NCI-H2029 treated with DMSO at 0.1 percent for 48 hours (cell line): ENCODE data around the gene WNT2B.

ENCODE experiments used
- DNase-seq: peaks from one replicate; lab custom pipeline; 2025; lab: John Stamatoyannopoulos, UW

Gene WNT2B

DNA sequence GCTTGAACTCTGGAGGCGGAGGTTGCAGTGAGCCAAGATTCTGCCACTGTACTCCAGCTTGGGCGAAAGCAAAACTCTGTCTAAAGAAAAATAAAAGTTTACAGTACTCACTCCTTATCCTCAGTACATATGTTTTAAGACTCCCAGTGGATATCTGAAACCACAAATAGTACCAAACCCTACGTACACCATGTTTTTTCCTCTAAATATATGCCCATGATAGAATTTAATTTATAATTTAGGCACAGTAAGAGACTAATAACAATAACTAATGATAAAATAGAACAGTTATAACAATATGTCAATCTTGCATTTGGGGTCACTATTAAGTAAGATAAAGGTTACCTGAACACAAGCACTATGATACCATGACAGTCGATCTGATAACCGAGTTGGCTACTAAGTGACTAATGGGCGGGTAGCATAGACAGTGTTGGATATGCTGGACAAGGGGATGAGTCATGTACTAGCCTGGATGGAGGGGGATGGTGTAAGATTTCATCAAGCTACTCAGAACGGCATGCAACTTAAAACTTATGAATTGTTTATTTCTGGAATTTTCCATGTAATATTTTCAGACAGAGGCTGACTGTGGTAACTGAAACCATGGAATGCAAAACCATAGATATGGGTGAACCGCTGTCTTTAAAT, 66.5 kb downstream of the WNT2B start:
- no peak for DNase-seq

DNA sequence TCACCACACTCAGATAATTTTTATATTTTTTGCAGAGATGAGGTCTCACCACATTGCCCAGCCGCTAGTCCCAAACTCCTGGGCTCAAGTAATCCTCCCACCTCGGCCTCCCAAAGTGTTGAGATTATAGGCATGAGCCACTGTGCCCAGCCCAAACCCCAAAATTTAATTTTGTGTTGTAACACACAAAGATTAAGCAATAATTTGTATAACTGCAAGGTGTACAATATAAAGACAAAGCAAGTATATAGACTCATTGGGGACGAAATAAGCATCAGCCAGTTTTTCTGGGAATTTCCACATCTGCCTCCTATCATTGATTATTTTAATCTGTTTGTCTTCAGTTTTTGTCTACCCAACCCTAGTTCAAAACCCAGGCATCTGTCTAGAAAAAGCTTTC, 67.5 kb downstream of the WNT2B start:
- DNase-seq, result no peak
